OCI-LY7 (cell line): ENCODE data around the gene CNR2. TPM values are rescaled to one million over a fixed set of nuclear protein-coding genes. Genes with fewer than 3 reads are reported as not detected.

ENCODE experiments used
- BruUV-seq: library from RNA; stranded (reverse); fragments of 400-500 nt; replicated peaks from 2 replicates; lab custom pipeline; 2021; lab: Mats Ljungman, UMichigan
- CTCF ChIA-PET: fragments of 300-600 bp; sonication (Branson Sonifier 250); formaldehyde crosslinking; loops from one replicate; lab custom pipeline; 2022; ENCODE audit warnings: antibody characterized with exemption; ENCODE audit not compliant: unreplicated experiment; lab: Charles Lee
- POLR2A ChIA-PET: fragments of 300-600 bp; sonication (Branson Sonifier 250); formaldehyde crosslinking; loops from one replicate; lab custom pipeline; 2022; ENCODE audit warnings: antibody characterized with exemption; lab: Charles Lee
- DNase-seq: peaks from one replicate; pipeline ENCODE4 v3.0.0-alpha.2; 2015; ENCODE audit warnings: low spot score
- H2AFZ ChIP-seq: fragments of 200-600 bp; sonication (generic), shearing (Covaris generic); 2 replicates; pipeline ENCODE4 v1.6.1; 2014; ENCODE audit warnings: mild to moderate bottlenecking, antibody characterized with exemption, low read length, moderate library complexity
- H3K27ac ChIP-seq: fragments of 200-600 bp; sonication (generic); 2 replicates; pipeline ENCODE4 v1.5.1; 2014; ENCODE audit warnings: mixed run types, low read depth, mild to moderate bottlenecking, moderate library complexity, low read length, inconsistent platforms; ENCODE audit not compliant: poor library complexity, severe bottlenecking
- H3K36me3 ChIP-seq: fragments of 200-600 bp; sonication (generic); 2 replicates; pipeline ENCODE4 v1.6.1; 2014; ENCODE audit warnings: mild to moderate bottlenecking, antibody characterized with exemption, low read length, moderate library complexity, mixed read lengths; ENCODE audit not compliant: insufficient read depth
- H3K4me1 ChIP-seq: fragments of 200-600 bp; sonication (generic); 2 replicates; pipeline ENCODE4 v1.5.1; 2014; ENCODE audit warnings: mild to moderate bottlenecking, low read length; ENCODE audit not compliant: insufficient read depth, poor library complexity, severe bottlenecking
- H3K4me2 ChIP-seq: fragments of 200-600 bp; sonication (generic); 2 replicates; pipeline ENCODE4 v1.6.1; 2014; ENCODE audit warnings: mild to moderate bottlenecking, low read length
- H3K4me3 ChIP-seq: fragments of 200-600 bp; sonication (generic); 2 replicates; pipeline ENCODE4 v1.5.1; 2014; ENCODE audit warnings: mild to moderate bottlenecking, low read depth, low read length; ENCODE audit not compliant: poor library complexity, severe bottlenecking
- H3K79me2 ChIP-seq: fragments of 200-600 bp; sonication (generic); 2 replicates; pipeline ENCODE4 v1.6.1; 2016; ENCODE audit warnings: low read depth, mild to moderate bottlenecking, low read length, moderate library complexity, mixed read lengths; ENCODE audit not compliant: insufficient read depth
- H3K9me2 ChIP-seq: fragments of 200-600 bp; sonication (generic); 2 replicates; pipeline ENCODE4 v1.6.1; 2016; ENCODE audit warnings: mild to moderate bottlenecking, low read length, mixed read lengths; ENCODE audit not compliant: insufficient read depth
- H3K9me3 ChIP-seq: fragments of 200-600 bp; sonication (generic); 2 replicates; pipeline ENCODE4 v1.6.1; 2014; ENCODE audit warnings: mild to moderate bottlenecking, mixed run types, low read length, mixed read lengths
- H4K20me1 ChIP-seq: fragments of 200-600 bp; sonication (generic); 2 replicates; pipeline ENCODE4 v1.6.1; 2014; ENCODE audit warnings: mild to moderate bottlenecking, antibody characterized with exemption, low read length, moderate library complexity, mixed read lengths; ENCODE audit not compliant: insufficient read depth
- CTCF ChIP-seq: fragments of 200-600 bp; sonication (generic); conservative IDR thresholded peaks from 2 replicates; pipeline ENCODE4 v1.5.1; 2014; ENCODE audit warnings: mild to moderate bottlenecking, antibody characterized with exemption, low read length, moderate library complexity, mixed read lengths
- EZH2phosphoT487 ChIP-seq: fragments of 200-600 bp; sonication (generic); IDR thresholded peaks from 2 replicates; pipeline ENCODE4 v1.6.1; 2018; ENCODE audit warnings: low read depth, borderline replicate concordance, mild to moderate bottlenecking, mixed run types, antibody characterized with exemption, low read length, moderate library complexity, mixed read lengths
- intact Hi-C: fragments of 100-400 bp; cut with micrococcal nuclease; formaldehyde crosslinking; loops from one replicate; pipeline ENCODE4 v1.10.0; 2022; ENCODE audit not compliant: unreplicated experiment
- total RNA-seq, 2 experiments: library from RNA; depleted of rRNA in 1 of 2; stranded (reverse); fragments of >200 nt in 1 of 2; shearing (Covaris generic) in 1 of 2; gene quantifications; 2 replicates each; pipeline ENCODE4 v1.2.3, GENCODE V29; 2014 to 2022

CNR2 gene
- total RNA-seq, 2 experiments from 2014 or later: 14.1 to 17.0 TPM

- POLR2A ChIA-PET: no interaction called here
- BruUV-seq: no TSS peak
- peak overlapping the region; percentile 42; the same call in 1 of the 2 replicates for H2AFZ ChIP-seq
Measured at GRCh38 chr1:23868557-23869016, 44.6 kb downstream of the CNR2 start.

GRCh38 chr1:23867895-23868556, 45.1 kb downstream of the CNR2 start, which contains the start of gene FUCA1:
Gene FUCA1, minus strand, starts transcription at chr1:23868290. Its CDS starts 4 bp downstream, at chr1:23868286.
- ChIA-PET CTCF (no interaction called here), POLR2A (no interaction called here)
- BruUV-seq: no TSS peak
- Histone ChIP-seq H4K20me1 (no peaks in the 10 kb centered on the region), H3K79me2 (no peaks in the 10 kb centered on the region), H3K9me3 (no peaks in the 10 kb centered on the region), H3K36me3 (peaks cover 35% of the 10 kb centered on the region), H3K4me1 (peaks cover 25% of the 10 kb centered on the region), H3K27ac (peak within 1 kb of the TSS; percentile 21), H2AFZ (peak within 1 kb of the TSS; percentile 53; the same call in 1 of the 2 replicates), H3K4me2 (peak within 1 kb of the TSS; percentile 87), H3K9me2 (no peaks in the 10 kb centered on the region), H3K4me3 (peak within 1 kb of the TSS; percentile 74)
- peak; percentile 97 for DNase-seq
- intact Hi-C loops: loop anchor here (1.0 to 5.0 kb wide), 4 partner anchors 41 to 89 kb away; partner anchors contain the start of gene PNRC2
- TF ChIP-seq CTCF (peak; percentile 82), EZH2phosphoT487 (no peak)

More at GRCh38 chr1:23868557-23869016, 44.6 kb downstream of the CNR2 start:
- Histone ChIP-seq H3K9me2 (no peaks in the 10 kb centered on the region), H4K20me1 (no peaks in the 10 kb centered on the region), H3K9me3 (no peaks in the 10 kb centered on the region), H3K4me3 (peak overlapping the region; percentile 74), H3K27ac (peak overlapping the region; percentile 21), H3K36me3 (peaks cover 32% of the 10 kb centered on the region), H3K4me1 (peaks cover 25% of the 10 kb centered on the region), H3K4me2 (peak overlapping the region; percentile 53), H3K79me2 (no peaks in the 10 kb centered on the region)
- peak; percentile 31 for DNase-seq
- CTCF ChIA-PET: no interaction called here
- TF ChIP-seq EZH2phosphoT487 (no peak), CTCF (0 out of 2 replicates have a peak, but pooled peaks have one; percentile 18)
- intact Hi-C loops: loop anchor here (1.0 to 5.0 kb wide), 4 partner anchors 40 to 89 kb away; partner anchors contain the start of gene PNRC2

- no peak for TF ChIP-seq CTCF
- no peak for TF ChIP-seq EZH2phosphoT487
- H4K20me1 ChIP-seq: no peaks in the 10 kb centered on the region
- H2AFZ ChIP-seq: peak overlapping the region; percentile 53; the same call in 1 of the 2 replicates
- H3K4me3 ChIP-seq: peak overlapping the region; percentile 74
- ChIA-PET POLR2A (no interaction called here), CTCF (no interaction called here)
- no peaks in the 10 kb centered on the region for H3K9me3 ChIP-seq
- H3K4me1 ChIP-seq: peaks cover 25% of the 10 kb centered on the region
- BruUV-seq: no TSS peak
- intact Hi-C loops: loop anchor here (5.0 kb wide), 1 partner anchor 90 kb away; the partner anchor contains the start of gene PNRC2
- no peaks in the 10 kb centered on the region for H3K9me2 ChIP-seq
- H3K4me2 ChIP-seq: peak overlapping the region; percentile 87
- no peaks in the 10 kb centered on the region for H3K79me2 ChIP-seq
- DNase-seq: peak; percentile 19
- H3K36me3 ChIP-seq: peaks cover 35% of the 10 kb centered on the region
- no peak overlapping the region for H3K27ac ChIP-seq
Measured at GRCh38 chr1:23867542-23867894, 45.6 kb downstream of the CNR2 start.
